ENCODE data around the gene OR52E5.

The OR52E5 gene

GRCh38 chr11:5937868-5938602, 45.0 kb downstream of the OR52E5 start:
- DNase-seq, result no peak

DNA sequence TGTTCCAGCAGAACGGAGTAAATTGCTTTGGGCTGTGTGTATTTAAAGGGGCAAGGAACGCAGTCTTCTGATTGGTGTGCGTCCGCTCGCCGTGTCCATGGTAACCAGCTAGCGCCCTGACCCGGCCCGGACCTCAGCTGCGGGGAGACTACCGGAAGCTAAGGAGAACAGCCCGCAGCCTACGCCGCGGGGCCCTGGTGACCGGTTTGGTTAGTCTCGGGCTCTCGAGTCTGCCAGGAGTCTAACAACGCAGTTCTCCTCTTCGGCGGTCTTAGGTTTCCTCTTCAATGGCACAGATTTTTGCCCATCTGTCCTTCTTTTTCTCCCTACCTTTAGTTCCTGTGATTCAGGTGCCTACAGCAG, 45.6 kb downstream of the OR52E5 start:
- DNase-seq, result no peak

GRCh38 chr11:5940748-5941147, 47.7 kb downstream of the OR52E5 start:
- no peak for DNase-seq

DNA sequence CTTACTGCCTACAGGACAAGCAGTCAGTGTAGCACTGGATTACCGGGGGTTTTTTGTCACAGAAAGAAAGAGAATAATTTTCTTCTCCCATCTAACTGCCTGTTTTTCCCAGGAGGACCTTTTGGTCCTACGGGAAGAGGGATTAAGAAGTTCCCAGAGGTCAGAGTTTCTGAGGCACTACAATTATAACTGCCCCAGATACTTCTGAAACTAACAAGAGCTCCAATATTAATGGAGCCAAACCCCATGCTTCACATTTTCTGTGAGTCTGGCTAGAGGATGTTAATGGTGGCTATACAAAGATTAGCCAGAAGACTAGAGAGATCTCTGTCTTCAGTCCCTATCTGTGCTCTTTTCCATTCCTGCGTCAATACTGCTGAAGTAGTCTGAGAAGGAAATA, 48.9 kb downstream of the OR52E5 start, which contains the start of gene OR56A3:
Gene OR56A3 (plus strand): TSS at position 301 of the 400 bp plus-strand sequence. CDS start 5,096 bp downstream, outside the sequence.
- DNase-seq, result no peak

Data from activated gamma-delta T cell treated with Interleukin-2 at 50 U/mL for 16 hours (primary cell).